GM18867 (cell line): ENCODE results near the gene MTRF1.

Experiments
- ATAC-seq: cut with Tn5 transposase; IDR thresholded peaks from one replicate; pipeline ENCODE4 v1.9.1; 2021; ENCODE audit warnings: mild to moderate bottlenecking, moderate library complexity; ENCODE audit not compliant: unreplicated experiment

The MTRF1 gene

DNA sequence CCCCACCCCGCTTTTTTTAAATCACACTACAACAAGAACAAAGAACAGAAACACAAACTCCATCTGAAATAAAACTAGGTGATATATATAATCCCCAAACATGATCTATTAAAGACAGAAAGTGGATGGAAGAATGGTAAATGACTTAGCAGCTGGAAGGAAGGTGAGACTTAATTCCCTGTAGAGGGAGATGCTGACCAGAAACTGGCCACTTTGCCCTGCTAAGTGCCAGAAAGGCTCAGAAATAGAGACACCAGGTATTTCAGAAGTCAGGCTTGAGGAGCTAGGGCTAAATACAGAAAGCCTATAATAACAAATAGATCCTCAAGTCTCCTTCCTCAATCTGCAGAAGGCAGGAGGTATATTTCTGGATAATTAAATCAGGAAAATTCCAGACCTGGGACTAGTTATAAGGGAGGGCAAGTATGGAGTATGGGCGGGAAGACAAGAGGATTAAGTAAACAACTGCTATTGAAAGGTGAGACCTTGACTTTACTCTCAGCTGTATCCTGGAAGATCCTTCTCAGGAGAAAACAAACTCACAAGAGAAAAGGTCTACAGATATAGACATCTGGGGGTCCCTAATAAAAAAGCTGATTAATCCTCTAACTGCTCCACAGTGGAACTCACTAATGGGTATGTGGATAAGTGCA lies 32.2 kb downstream of the MTRF1 start:
- ATAC-seq = no peak

DNA sequence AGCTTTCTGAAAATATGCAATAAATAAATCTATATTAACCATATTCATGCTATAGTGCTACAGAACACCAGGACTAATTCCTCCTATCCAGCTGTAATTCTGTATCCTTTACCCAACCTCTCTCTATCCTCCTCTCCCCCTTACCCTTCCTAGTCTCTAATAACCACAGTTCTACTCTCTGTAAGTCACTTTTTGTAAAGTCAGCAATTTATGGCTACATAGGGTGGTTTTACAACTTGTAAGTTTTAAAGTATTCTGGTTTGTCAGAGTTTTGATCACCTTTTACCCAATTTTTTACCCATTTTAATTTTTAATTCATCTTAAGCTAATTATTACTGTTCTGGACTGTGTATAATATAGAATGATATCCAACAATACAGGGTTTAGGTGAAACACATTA lies 34.0 kb downstream of the MTRF1 start:
- ATAC-seq = no peak

DNA sequence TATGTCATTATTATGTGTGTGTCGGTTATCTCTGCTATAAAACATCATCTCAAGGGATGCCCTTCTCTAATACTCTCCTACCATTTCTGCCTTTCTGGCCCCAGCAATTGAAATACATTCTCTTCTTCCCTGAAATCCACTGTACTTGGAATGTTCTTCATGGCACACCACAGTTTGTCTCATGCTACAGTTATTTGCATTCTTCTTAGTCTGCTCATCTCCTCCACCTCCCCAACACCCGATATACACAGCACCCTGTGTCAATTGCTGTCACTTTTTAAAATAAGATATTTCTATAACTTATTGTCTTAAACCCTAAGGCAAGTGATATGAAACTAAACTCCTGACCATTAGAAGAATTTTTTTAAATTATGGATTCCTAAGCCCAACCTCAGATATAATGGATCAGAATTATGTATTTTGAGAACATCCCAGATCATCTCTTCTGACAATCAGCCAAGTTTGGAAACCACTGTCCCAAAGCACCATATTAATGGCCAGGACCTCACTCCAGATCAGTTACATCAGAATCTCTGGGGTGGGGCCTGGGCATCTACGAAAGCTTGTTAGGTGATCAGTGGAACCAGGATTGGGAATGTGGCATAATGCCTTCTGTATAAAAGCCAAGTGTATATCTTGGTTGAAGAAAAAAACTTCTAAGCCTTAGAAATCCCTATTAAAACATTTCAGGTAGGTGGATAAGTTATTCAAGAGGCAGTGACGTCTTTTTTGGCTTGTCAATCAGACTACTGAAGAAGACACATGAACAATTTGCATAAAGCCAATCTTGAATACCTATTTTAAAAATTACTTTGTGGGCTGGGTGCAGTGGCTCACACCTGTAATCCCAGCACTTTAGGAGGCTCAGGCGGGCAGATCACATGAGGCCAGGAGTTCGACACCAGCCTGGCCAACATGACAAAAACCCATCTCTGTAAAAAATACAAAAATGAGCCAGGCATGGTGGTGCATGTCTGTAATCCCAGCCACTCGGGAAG lies 39.0 kb downstream of the MTRF1 start:
- ATAC-seq = no peak

DNA sequence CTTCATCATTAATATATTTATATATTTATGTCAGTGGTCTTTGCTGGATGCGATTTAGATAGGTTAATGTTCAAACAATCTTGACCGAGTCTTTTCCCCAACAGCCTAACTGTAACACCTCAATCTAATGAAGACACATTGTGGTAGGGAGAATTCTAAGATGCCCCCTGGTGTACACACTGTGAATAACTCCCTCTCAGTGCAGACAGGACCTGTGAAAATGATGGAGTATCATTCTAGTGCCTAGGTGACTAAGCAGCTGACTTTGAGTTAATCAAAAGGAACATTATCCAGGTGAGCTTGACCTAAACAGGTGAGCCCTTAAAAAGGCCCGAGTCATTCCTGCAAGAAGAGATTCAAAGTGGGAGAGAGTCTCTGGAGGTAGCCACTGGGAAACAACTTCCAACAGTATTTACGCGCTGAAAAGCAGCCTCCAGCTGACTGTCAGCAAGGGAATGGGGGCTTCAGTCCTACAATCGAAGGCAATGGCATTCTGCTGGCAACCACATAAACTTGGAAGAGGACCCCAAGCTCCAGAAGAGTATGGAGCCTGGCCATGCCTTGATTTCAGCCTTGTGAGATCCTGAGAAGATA lies 41.0 kb downstream of the MTRF1 start:
- peak; percentile 81 for ATAC-seq

DNA sequence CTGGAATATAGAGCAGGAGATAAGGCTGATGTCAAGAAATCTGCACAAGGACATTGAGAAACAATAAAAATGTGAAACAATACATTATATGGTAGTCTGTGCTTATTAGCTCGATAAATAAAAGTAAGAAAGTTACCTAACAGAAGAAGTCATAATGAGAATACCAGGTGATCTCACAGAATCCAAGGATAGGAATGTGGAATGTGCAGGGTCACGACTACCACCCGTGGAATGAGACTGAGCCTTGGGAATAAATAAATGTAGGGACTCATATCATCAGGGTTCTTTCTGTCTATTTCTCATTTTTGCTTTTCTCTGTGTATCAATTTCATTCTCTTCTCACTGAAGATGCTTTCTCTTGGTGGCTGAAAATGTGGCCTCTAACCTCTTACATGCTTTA lies 43.0 kb downstream of the MTRF1 start:
- ATAC-seq = no peak

DNA sequence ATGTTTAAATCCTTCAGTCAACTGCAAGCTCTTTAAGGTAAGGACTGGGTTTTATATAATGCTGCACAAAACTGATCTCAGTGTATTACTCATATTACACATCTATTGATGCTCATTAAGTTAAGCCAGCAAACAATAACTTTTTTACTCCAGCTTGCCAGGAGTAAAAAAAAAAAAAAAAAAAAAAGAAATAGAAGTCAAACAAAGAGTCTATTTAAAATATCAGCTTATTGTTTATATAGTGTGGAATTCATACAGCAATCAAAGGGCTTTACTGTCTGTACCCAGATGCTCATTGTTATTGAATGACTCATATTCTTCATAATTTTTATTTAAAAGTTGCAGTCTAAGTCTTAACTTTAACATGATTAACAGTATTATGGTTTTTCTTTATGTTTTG lies 47.2 kb downstream of the MTRF1 start:
- ATAC-seq = no peak

DNA sequence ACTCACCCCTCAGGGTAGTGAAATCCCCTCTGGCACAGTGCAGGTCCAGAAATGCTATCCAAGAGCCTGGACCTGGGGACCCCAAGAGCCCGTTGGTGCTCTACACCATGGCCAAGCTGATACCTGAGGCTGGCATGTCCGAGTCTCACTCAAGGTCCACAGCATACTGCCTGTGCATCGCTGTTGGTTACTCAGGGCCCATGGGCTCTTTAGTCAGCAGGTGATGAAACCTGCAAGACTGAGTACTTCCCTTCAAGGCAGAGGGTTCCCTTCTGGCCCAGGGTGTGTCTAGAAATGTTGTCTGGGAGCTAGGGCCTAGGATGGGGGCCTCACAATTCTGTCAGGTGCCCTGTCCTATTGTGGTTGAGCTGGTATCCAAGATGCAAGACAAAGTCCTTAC lies 49.5 kb downstream of the MTRF1 start:
- no peak for ATAC-seq

DNA sequence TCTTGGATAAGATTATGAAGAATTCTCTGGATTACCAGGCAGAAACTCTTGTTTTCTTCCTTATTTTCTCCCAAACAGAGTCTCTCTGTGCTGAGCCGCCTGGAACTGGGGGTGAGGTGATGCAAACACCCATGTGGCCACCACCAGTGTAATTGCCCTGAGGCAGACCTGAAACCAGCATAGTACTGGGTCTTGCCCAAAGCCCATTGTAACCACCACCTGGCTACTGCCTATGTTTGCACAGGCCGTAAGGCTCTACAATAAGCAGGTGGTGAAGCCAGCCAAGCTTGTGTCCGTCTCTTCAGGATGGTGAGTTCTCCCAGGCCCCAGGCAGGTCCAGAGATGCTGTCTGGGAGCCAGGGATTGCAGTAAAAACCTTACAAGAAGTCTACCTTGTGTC lies 50.1 kb downstream of the MTRF1 start:
- no peak for ATAC-seq

DNA sequence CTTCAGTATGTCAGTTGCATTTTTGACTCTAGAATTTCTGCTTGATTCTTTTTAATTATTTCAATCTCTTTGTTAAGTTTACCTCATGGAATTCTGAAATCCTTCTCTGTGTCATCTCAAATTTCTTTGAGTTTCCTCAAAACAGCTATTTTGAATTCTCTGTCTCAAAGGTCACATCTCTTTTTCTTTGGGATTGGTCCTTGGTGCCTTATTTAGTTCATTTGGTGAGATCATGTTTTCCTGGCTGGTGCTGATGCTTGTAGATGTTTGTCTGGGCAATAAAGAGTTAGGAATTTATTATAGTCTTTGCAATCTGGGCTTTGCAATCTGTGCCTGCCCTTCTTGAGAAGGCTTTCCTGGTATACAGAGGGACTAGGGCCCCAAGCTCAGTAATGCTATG lies 50.5 kb downstream of the MTRF1 start:
- no peak for ATAC-seq

DNA sequence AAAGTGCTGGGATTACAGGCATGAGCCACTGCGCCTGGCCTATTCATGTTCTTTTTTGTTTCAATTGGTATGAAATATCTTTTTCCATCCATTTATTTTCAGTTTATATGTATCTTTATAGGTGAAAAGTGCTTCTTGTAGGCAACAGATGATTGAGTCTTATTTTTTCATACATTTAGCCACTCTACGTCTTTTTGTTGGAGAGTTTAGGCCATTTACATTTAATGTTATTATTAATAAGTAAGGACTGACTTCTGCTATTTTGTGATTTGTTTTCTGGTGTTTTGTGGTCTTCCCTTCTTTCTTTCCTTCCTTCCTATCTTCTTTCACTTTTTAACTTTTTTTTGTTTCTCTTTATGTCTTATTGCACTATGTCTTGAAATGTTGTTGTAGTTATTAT lies 52.3 kb downstream of the MTRF1 start:
- ATAC-seq = no peak

DNA sequence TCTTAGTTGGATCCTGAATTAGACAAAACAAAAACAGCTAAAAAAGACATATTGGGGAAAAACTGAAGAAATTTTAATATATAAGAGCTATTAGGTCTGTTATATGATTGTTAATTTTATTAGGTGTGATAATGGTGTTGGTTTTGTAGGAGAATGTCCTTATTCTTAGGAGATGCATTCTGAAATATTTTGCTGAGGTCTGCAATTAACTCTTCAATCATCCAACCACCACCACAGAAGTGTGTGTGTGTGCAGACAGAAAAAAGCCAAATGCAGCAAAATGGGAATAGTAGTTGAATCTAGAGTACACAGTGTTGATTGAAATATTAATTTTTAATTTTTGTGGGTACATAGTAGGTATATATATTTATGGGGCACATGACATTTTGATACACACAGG lies 56.9 kb downstream of the MTRF1 start:
- no peak for ATAC-seq

DNA sequence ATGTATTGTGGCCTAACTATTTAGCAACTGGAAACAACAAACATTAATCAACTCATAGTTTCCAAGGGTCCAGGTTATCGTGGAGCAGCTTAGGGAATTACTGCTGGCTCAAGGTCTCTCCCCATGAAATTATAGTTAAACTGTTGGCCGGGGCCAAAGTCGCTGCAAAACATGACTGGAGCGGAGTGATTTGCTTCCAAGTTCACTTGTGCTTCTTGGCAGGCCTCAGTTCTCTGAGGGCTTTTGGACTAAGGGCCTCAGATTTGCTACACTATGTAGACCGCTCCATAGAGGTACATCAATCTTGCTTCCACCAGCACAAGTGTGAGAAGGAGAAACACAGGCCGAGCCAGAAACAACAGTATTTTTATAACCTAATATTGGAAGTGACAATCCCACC lies 59.6 kb downstream of the MTRF1 start:
- ATAC-seq = no peak

DNA sequence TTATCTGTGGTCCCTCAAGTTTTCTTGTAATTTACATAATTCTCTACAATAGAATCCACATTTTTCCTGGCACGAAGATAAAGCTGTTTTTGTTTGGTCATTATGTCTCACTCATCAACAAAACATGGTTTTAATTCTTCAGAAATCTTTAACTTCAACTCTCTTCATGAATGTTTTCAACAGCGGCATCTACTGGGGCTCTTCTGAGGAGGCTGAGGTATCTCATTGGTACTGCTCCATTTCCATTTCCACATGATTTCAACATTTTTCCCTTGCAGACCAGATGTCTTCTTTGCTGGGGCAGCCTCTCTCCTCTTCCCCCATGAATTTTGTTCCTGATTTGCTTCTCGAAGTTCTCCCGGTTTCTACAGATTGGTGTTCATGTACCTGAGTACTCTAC lies 63.2 kb downstream of the MTRF1 start:
- no peak for ATAC-seq

DNA sequence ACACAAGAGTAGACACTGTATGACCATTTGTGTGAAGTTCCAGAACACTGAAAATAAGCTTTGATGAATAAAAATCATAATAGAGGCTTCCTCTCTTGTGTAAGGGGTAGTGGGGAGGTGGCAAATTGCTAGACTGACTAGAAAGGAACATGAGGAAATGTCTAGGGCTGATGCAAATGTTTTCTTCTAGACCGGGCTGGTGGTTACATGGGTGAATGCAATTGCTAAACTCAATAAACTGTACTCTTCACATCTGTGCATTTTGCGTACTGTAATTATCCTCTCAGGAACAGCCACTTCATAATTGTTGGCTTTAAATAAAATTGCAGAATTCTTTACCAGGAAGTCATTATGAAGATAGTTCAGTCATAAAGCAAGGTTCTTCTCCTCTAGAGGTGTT lies 63.9 kb downstream of the MTRF1 start:
- ATAC-seq = peak; percentile 73

DNA sequence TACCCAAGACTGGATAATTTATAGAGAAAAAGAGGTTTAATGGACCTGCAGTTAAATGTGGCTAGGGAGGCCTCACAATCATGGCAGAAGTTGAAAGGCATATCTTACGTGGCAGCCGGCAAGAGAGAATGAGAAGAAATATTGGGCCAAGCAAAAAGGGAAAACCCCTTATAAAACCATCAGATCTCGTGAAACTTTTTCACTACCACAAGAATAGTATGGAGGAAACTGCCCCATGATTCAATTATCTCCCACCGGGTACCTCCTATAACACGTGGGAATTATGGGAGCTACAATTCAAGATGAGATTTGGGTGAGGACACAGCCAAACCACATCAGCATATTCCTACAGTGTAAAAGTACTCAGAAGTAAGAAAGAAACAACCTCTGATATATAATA lies 64.3 kb downstream of the MTRF1 start:
- no peak for ATAC-seq

DNA sequence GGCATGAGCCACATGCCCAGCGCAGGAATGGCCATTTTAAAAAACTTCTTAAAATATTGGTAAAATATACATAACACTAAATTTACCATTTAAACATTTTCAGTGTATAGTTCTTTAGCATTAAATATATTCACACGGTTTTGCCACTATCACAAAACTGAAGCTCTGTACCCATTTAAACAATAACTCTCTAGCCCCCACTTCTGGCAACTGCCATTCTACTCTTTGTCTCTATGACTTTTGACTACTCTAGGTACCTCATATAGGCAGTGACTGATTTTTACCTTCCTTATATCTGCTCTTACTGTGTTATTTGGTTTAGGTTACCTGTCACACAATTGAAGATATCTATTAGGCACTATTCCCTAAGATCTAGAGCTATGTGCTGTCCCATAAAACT lies 66.8 kb downstream of the MTRF1 start:
- ATAC-seq = no peak

DNA sequence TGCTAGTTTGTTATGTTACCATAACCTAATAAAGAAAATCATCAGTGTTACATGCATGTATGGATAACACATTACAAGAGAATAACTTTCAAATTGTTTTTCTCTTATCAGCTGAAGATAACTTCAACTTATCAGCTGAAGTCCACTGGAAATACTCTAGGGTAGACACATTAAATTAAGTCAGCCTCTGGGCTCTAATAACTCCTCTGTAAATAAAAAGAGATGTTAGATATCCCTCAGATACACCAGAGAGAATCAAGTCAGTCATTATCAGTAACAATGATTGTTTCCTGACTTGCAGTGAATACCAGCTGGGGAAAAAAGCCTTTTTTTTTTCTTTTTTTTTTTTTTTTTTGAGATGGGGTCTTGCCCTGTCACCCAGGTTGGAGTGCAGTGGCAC lies 67.4 kb downstream of the MTRF1 start:
- ATAC-seq = no peak

DNA sequence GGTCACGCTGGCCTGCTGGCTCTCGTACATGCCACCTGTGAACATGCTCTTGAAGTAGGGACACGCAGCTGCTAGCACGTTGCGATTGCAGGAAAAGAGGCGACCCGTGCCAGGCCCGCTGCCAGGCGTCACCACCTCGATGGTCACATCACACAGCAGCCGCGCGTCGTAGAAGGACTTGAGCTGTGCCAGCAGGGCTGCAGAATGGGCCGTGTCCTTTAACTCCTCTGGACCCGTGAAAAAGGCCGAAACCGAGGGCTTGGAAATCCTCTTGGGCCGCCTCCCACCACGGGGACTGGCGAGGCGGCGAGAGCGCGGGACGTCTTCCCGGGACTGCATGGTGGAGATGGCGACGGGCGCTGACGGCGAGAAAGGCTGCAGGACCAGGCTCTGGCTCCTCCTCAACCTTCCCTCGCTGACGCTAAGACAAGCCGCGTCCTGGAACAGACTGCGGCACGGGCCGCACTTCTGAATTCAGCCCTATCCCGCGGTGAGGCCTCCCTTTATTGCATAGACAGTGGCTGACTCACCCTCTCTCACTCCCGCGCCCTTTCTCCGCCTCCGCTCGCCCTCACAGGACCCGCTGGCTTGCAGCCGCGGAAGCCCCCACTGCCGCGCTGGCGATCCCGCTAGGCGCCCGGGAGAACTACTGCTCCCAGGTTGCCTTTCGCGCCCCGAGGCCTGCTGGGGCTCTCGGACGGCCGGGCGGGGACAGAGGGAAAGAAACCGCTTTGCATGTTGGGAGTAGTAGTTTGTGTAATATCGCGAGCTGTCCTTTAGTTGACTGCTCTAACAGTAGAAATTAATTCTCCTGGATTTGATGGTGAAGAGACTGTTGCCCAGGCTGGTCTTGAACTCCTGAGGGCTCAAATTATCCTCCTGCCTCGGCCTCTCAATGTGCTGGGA lies 69.2 kb downstream of the MTRF1 start, which contains the start of gene KBTBD7:
TSS of gene KBTBD7 (minus strand) at position 651 of the 906 bp plus-strand sequence. CDS start at position 339, 312 bp downstream.
- ATAC-seq = peak; percentile 96

DNA sequence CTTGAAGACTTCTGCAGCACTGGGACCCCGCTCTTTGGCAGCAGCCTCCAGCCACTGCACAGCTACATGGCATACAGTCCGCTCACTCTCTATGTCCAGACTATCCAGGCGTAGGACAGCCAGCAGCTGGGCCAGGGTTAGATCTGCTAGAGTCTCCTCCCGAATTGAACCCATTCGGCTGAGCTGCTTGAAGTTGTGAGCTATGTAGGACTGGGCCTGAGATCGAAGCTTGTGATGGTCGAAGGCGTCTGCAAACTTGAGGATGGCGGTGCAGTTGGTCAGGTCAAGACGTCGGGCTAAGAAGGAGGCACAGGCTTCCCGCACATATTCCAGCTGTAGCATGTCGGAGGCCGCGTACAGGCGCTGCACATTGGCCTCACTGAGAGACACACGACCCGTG lies 69.9 kb downstream of the MTRF1 start:
- ATAC-seq = no peak

DNA sequence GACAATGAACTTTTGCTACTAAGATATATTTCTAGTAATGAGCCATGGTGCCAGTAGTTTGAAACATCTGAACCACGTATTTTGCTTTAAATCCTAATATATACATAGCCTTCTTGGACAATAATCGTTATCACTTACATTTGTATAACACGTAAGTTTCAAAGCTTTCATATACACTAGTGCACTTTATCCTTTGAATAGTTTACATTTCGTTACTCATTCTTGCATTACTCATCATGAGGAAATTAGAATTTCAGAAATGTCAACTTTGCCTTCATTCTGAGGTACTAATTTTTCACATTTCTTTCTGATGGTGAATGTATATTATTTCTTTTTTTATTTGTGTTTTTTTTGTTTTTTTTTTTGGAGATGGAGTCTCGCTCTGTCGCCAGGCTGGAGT lies 74.8 kb downstream of the MTRF1 start:
- ATAC-seq = no peak

DNA sequence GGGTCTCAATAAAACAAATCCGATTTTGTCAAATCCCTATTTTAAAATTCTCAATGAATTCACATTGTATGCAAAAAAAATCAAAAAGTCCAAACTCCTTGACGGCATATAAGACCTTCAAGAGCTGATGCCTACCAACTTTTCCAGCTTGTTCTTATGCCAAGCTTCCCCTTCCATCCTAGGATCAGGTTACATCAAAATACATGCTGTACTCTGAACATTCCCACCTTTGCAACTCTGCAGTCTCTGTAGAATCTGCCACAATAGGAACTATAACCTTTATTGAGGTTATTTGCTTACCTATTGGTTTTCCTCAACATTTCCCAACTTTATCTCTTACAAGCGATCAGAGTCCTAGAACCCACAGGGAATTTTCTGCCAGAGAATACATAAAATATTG lies 76.9 kb downstream of the MTRF1 start:
- ATAC-seq = no peak
